CD14-positive monocyte (primary cell): ENCODE results near the gene MATN4. TPM values are rescaled to one million over a fixed set of nuclear protein-coding genes. Genes with fewer than 3 reads are reported as not detected.

Experiments used
- DNase-seq, 3 donors: peaks; one replicate each; pipeline ENCODE4 v3.0.0-alpha.2; 2011 to 2022
- H2AFZ ChIP-seq: 2 replicates; pipeline ENCODE4 v1.6.0; 2012; ENCODE audit warnings: mild to moderate bottlenecking, low read depth, low read length, inconsistent platforms; ENCODE audit not compliant: insufficient read depth, poor library complexity, severe bottlenecking
- H3K27ac ChIP-seq, 2 donors: 1 replicate in 1 of 2; 2 replicates in 1 of 2; pipeline ENCODE4 v1.5.1; 2012 to 2013; ENCODE audit warnings: low read length in 2 of 2, control low read depth in 1 of 2, inconsistent platforms in 1 of 2, low read depth in 1 of 2, mild to moderate bottlenecking in 1 of 2
- H3K27me3 ChIP-seq, 2 donors: one replicate each; pipeline versions ENCODE4 v1.6.0 to v1.6.1; 2011 to 2013; ENCODE audit warnings: low read length in 2 of 2; ENCODE audit not compliant: control insufficient read depth in 2 of 2, insufficient read depth in 2 of 2
- H3K36me3 ChIP-seq, 2 donors: replicated peaks in 1 of 2; 1 replicate in 1 of 2; 2 replicates in 1 of 2; pipeline versions ENCODE4 v1.5.1 to v1.6.1; 2012 to 2013; ENCODE audit warnings: low read length in 2 of 2, control low read depth in 1 of 2, inconsistent platforms in 1 of 2, mild to moderate bottlenecking in 1 of 2; ENCODE audit not compliant: insufficient read depth in 2 of 2, control insufficient read depth in 1 of 2
- H3K4me1 ChIP-seq, 2 donors: 1 replicate in 1 of 2; 2 replicates in 1 of 2; pipeline versions ENCODE4 v1.5.1 to v1.6.1; 2012 to 2013; ENCODE audit warnings: low read length in 2 of 2, control low read depth in 1 of 2, inconsistent platforms in 1 of 2, mild to moderate bottlenecking in 1 of 2, moderate library complexity in 1 of 2; ENCODE audit not compliant: insufficient read depth in 2 of 2, control insufficient read depth in 1 of 2
- H3K4me2 ChIP-seq: replicated peaks from 2 replicates; pipeline ENCODE3; 2012; ENCODE audit warnings: low read length, moderate library complexity, mild to moderate bottlenecking; ENCODE audit not compliant: poor library complexity, severe bottlenecking; ENCODE audit errors: extremely low read depth
- H3K4me3 ChIP-seq, 3 experiments: fragments of 200-600 bp in 1 of 3; sonication (generic) in 1 of 3; replicated peaks in 1 of 3; 1 replicate in 2 of 3; 2 replicates in 1 of 3; pipeline ENCODE4 v1.5.1; 2011 to 2013; ENCODE audit warnings: low read length in 3 of 3, mild to moderate bottlenecking in 3 of 3, control low read depth in 2 of 3, low read depth in 2 of 3, inconsistent platforms in 1 of 3, moderate library complexity in 1 of 3
- H3K79me2 ChIP-seq: 2 replicates; pipeline ENCODE4 v1.6.0; 2012; ENCODE audit warnings: mild to moderate bottlenecking, control low read depth, inconsistent platforms, low read length, moderate library complexity; ENCODE audit not compliant: insufficient read depth
- H3K9ac ChIP-seq: 2 replicates; pipeline ENCODE4 v1.6.0; 2017; ENCODE audit warnings: low read length, mild to moderate bottlenecking; ENCODE audit not compliant: insufficient read depth, poor library complexity, severe bottlenecking
- H3K9me3 ChIP-seq, 2 donors: replicated peaks in 1 of 2; 1 replicate in 1 of 2; 2 replicates in 1 of 2; pipeline versions ENCODE4 v1.5.1 to v1.6.1; 2012 to 2013; ENCODE audit warnings: low read length in 2 of 2, control low read depth in 1 of 2; ENCODE audit not compliant: control insufficient read depth in 1 of 2, insufficient read depth in 1 of 2
- H4K20me1 ChIP-seq: 2 replicates; pipeline ENCODE4 v1.6.0; 2012; ENCODE audit warnings: mild to moderate bottlenecking, low read length, control low read depth, moderate library complexity; ENCODE audit not compliant: insufficient read depth
- H3K27ac Mint-ChIP-seq, 7 donors: one replicate each; pipeline ENCODE4 v1.8.0; 2020; ENCODE audit warnings: mild to moderate bottlenecking in 7 of 7, mixed read lengths in 7 of 7, moderate library complexity in 6 of 7, inconsistent platforms in 2 of 7
- H3K27me3 Mint-ChIP-seq, 3 donors: one replicate each; pipeline ENCODE4 v1.8.0; 2021 to 2022; ENCODE audit warnings: low read depth in 3 of 3, mild to moderate bottlenecking in 3 of 3, mixed read lengths in 3 of 3, moderate library complexity in 3 of 3, inconsistent platforms in 1 of 3
- H3K36me3 Mint-ChIP-seq, 2 donors: one replicate each; pipeline ENCODE4 v1.8.0; 2020; ENCODE audit warnings: mixed read lengths in 2 of 2, inconsistent platforms in 1 of 2, mild to moderate bottlenecking in 1 of 2
- H3K4me1 Mint-ChIP-seq: one replicate; pipeline ENCODE4 v1.8.0; 2020; ENCODE audit warnings: mild to moderate bottlenecking, mixed read lengths
- H3K4me3 Mint-ChIP-seq, 2 donors: one replicate each; pipeline ENCODE4 v1.8.0; 2020; ENCODE audit warnings: mild to moderate bottlenecking in 2 of 2, mixed read lengths in 2 of 2, moderate library complexity in 1 of 2
- H3K9me3 Mint-ChIP-seq, 7 donors: one replicate each; pipeline ENCODE4 v1.8.0; 2020 to 2022; ENCODE audit warnings: mixed read lengths in 7 of 7, mild to moderate bottlenecking in 6 of 7, moderate library complexity in 6 of 7, inconsistent platforms in 2 of 7
- CTCF ChIP-seq: fragments of 200-600 bp; IDR thresholded peaks from one replicate; pipeline ENCODE4 v1.8.0; 2022; ENCODE audit warnings: antibody characterized with exemption, mild to moderate bottlenecking
- WGBS: methylation state at CpG from one replicate; pipeline ENCODE4 v1.1.5; 2013; ENCODE audit warnings: missing lambda C conversion rate; ENCODE audit not compliant: insufficient coverage; 5-methylcytosine and 5-hydroxymethylcytosine counted together
- intact Hi-C, 2 donors: fragments of 100-400 bp; cut with micrococcal nuclease; formaldehyde crosslinking; loops; one replicate each; pipeline versions ENCODE4 v1.15.0 to v1.15.1; 2023
- polyA plus RNA-seq, 3 donors: library from polyadenylated mRNA; depleted of rRNA in 1 of 3; unstranded in 2 of 3; stranded (reverse) in 1 of 3; fragments of 300-500 nt in 2 of 3; fragments of >200 nt in 1 of 3; fragmentation: Illumina TruSeq in 2 of 3; gene quantifications; 1 replicate in 2 of 3; 2 replicates in 1 of 3; pipeline ENCODE4 v1.2.3, GENCODE V29; 2012 to 2021

Gene MATN4
- polyA plus RNA-seq, 3 donors: not detected

GRCh38 chr20:45346851-45347250, 38.8 kb upstream of the MATN4 start:
- no peak for DNase-seq
- Mint-ChIP-seq H3K27me3 (peaks cover 10 to 26% (median 18%) of the 10 kb centered on the region in 3 donors), H3K27ac (peak overlapping the region in 1 of 7 donors; percentile 22), H3K4me1 (peaks cover 50% of the 10 kb centered on the region), H3K9me3 (peaks cover 0 to 3% (median 0%) of the 10 kb centered on the region in 7 donors), H3K36me3 (peaks cover 0 to 12% of the 10 kb centered on the region in 2 donors), H3K4me3 (peak overlapping the region; percentile 85 to 88)
- 100% methylated on average over 2 of the region's 5 CpGs for WGBS
- no peak for TF ChIP-seq CTCF
- Histone ChIP-seq H2AFZ (no peak overlapping the region), H3K27me3 (peaks cover 0 to 9% of the 10 kb centered on the region in 2 donors), H3K4me3 (peak overlapping the region in 1 of 3 experiments; percentile 76), H3K4me2 (peak overlapping the region; percentile 90), H4K20me1 (no peaks in the 10 kb centered on the region), H3K79me2 (peaks cover 8% of the 10 kb centered on the region), H3K36me3 (no peaks in the 10 kb centered on the region), H3K9ac (no peak overlapping the region), H3K4me1 (peaks cover 29 to 51% of the 10 kb centered on the region in 2 donors), H3K9me3 (no peaks in the 10 kb centered on the region), H3K27ac (no peak overlapping the region)
- intact Hi-C loops: no loop called here

GRCh38 chr20:45346291-45346718, 38.2 kb upstream of the MATN4 start:
- H3K27me3 Mint-ChIP-seq: peaks cover 10 to 26% (median 18%) of the 10 kb centered on the region in 3 donors
- Histone ChIP-seq H3K79me2 (peaks cover 8% of the 10 kb centered on the region), H3K4me2 (no peak overlapping the region)

More at GRCh38 chr20:45346291-45346718, 38.2 kb upstream of the MATN4 start:
- H3K27ac ChIP-seq: no peak overlapping the region
- H3K27me3 ChIP-seq: peaks cover 0 to 9% of the 10 kb centered on the region in 2 donors
- intact Hi-C loops: no loop called here
- H4K20me1 ChIP-seq: no peaks in the 10 kb centered on the region
- no peak for TF ChIP-seq CTCF
- Mint-ChIP-seq H3K4me3 (peak overlapping the region in 1 of 2 donors; percentile 46), H3K4me1 (peaks cover 50% of the 10 kb centered on the region), H3K9me3 (peaks cover 0 to 3% (median 0%) of the 10 kb centered on the region in 7 donors), H3K36me3 (peaks cover 0 to 12% of the 10 kb centered on the region in 2 donors), H3K27ac (peak overlapping the region in 2 of 7 donors; percentile 15 to 21)
- peak in 1 of 3 donors; percentile 35 for DNase-seq
- no peaks in the 10 kb centered on the region for H3K9me3 ChIP-seq
- no peak overlapping the region for H3K4me3 ChIP-seq
- H3K4me1 ChIP-seq: peaks cover 29 to 51% of the 10 kb centered on the region in 2 donors
- no peak overlapping the region for H2AFZ ChIP-seq
- H3K36me3 ChIP-seq: no peaks in the 10 kb centered on the region
- no peak overlapping the region for H3K9ac ChIP-seq
- WGBS: 44% methylated on average over 2 of the region's 3 CpGs
